GM06990 (cell line): ENCODE results near the gene JARID2.

Source experiments
- DNase-seq: peaks from one replicate; pipeline ENCODE4 v3.0.0-alpha.2; 2011; ENCODE audit not compliant: insufficient read length; ENCODE audit errors: extremely low read depth
- H3K27me3 ChIP-seq: replicated peaks from 2 replicates; pipeline ENCODE4 v1.6.0; 2011; ENCODE audit warnings: low read length; ENCODE audit not compliant: control insufficient read depth, insufficient read depth
- H3K36me3 ChIP-seq: 2 replicates; pipeline ENCODE4 v1.5.1; 2011; ENCODE audit warnings: low read length; ENCODE audit not compliant: control insufficient read depth, insufficient read depth
- H3K4me3 ChIP-seq: replicated peaks from 2 replicates; pipeline ENCODE4 v1.5.1; 2011; ENCODE audit warnings: low read depth, mild to moderate bottlenecking, control low read depth, low read length
- CTCF ChIP-seq: IDR thresholded peaks from 2 replicates; pipeline ENCODE4 v1.5.1; 2011; ENCODE audit warnings: low read length, control low read depth, mild to moderate bottlenecking, inconsistent platforms; ENCODE audit not compliant: insufficient read depth, poor library complexity, severe bottlenecking

JARID2 gene

GRCh38 chr6:15513801-15514711 lies 268.2 kb downstream of the JARID2 start:
- no peak for DNase-seq
- Histone ChIP-seq H3K36me3 (peaks cover 40% of the 10 kb centered on the region), H3K27me3 (no peaks in the 10 kb centered on the region), H3K4me3 (no peak overlapping the region)
- TF ChIP-seq CTCF: no peak

GRCh38 chr6:15515226-15515625 lies 269.4 kb downstream of the JARID2 start:
- H3K4me3 ChIP-seq: no peak overlapping the region
- H3K36me3 ChIP-seq: peaks cover 36% of the 10 kb centered on the region
- no peak for DNase-seq
- H3K27me3 ChIP-seq: no peaks in the 10 kb centered on the region
- no peak for TF ChIP-seq CTCF

GRCh38 chr6:15515660-15516375 lies 269.9 kb downstream of the JARID2 start:
- peaks cover 34% of the 10 kb centered on the region for H3K36me3 ChIP-seq
- H3K27me3 ChIP-seq: no peaks in the 10 kb centered on the region
- DNase-seq: no peak
- no peak for TF ChIP-seq CTCF
- H3K4me3 ChIP-seq: no peak overlapping the region

- DNase-seq: no peak
- H3K36me3 ChIP-seq: peaks cover 30% of the 10 kb centered on the region
- no peaks in the 10 kb centered on the region for H3K27me3 ChIP-seq
- no peak for TF ChIP-seq CTCF
- H3K4me3 ChIP-seq: no peak overlapping the region
Observed at GRCh38 chr6:15516378-15516777, 270.5 kb downstream of the JARID2 start.

- Histone ChIP-seq H3K4me3 (no peak overlapping the region), H3K36me3 (peaks cover 25% of the 10 kb centered on the region), H3K27me3 (no peaks in the 10 kb centered on the region)
- no peak for TF ChIP-seq CTCF
- no peak for DNase-seq
Observed at GRCh38 chr6:15516923-15517560, 271.2 kb downstream of the JARID2 start.
